Measurements from ENCODE around the gene RHOB.

Gene RHOB

DNA sequence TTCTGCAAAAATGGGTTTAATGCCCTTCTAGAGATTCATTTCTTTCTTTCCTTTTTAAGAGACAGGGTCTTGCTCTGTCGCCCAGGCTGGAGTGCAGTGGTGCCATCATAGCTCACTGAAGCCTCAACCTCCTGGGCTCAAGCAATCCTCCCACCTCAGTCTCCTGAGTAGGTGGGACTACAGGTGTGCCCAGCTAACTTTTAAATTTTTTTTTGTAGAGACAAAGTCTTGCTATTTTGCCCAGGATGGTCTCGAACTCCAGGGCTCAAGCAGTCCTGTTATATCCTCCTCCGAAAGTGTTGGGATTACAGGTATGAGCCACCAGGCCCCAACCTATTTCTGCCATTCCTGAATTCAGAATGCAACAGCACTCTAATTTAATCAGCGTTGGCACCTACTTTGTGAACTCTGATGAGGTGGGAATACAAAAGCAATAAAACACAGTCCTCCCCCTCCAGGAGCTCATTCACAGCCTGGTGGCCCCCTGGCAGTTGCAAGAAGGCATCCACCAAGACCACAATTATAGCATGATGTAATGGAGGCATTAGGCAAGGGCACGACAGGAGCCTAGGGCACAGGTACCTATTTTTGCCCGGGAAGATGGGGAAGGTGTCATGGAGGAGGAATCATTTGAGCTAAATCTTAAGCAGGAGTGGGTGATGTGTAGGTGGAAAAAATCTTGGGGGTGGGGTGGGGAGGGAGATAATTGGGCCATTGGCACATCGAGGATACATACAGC lies 5.1 kb downstream of the RHOB start:
- no peak for DNase-seq (ENCODE audit: low read depth)
- TF ChIP-seq POLR2A (IDR thresholded peaks at IDR 0.05; ENCODE audit: extremely low read depth, insufficient read length) (no peak), MYC (IDR thresholded peaks at IDR 0.05; ENCODE audit: low read depth, low read length) (no peak)
- TF ChIP-seq, protein P1, sequence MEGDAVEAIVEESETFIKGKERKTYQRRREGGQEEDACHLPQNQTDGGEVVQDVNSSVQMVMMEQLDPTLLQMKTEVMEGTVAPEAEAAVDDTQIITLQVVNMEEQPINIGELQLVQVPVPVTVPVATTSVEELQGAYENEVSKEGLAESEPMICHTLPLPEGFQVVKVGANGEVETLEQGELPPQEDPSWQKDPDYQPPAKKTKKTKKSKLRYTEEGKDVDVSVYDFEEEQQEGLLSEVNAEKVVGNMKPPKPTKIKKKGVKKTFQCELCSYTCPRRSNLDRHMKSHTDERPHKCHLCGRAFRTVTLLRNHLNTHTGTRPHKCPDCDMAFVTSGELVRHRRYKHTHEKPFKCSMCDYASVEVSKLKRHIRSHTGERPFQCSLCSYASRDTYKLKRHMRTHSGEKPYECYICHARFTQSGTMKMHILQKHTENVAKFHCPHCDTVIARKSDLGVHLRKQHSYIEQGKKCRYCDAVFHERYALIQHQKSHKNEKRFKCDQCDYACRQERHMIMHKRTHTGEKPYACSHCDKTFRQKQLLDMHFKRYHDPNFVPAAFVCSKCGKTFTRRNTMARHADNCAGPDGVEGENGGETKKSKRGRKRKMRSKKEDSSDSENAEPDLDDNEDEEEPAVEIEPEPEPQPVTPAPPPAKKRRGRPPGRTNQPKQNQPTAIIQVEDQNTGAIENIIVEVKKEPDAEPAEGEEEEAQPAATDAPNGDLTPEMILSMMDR (IDR thresholded peaks at IDR 0.05; ENCODE audit: low read depth, low read length), result no peak
- TF ChIP-seq, protein P2, sequence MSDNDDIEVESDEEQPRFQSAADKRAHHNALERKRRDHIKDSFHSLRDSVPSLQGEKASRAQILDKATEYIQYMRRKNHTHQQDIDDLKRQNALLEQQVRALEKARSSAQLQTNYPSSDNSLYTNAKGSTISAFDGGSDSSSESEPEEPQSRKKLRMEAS (IDR thresholded peaks at IDR 0.05; ENCODE audit: low read depth, low read length), result no peak
- H3K4me3 ChIP-seq (ENCODE audit: low read depth, low read length), result no peak overlapping the region

DNA sequence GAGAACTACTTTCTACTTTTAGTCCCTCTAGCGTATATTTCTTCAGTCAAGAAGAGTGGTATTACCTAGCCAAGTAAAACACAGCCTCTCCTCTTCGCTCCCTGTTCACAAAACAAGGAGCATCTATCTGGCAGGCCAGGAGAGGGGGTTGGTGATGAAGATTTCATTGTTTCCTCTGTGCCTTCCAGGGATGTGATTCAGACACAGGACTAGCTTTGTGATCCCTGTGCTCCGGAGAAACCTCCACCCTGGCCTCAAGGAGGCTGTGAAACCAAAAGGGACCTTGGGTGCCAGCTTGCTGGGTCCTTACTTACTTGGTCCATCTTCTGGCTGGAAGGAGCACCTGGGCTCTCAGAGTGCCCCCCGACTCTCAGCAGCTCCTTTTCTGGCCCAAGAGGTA lies 5.7 kb downstream of the RHOB start:
- TF ChIP-seq, protein P1 (IDR thresholded peaks at IDR 0.05; ENCODE audit: low read depth, low read length), result no peak
- TF ChIP-seq, protein P2 (IDR thresholded peaks at IDR 0.05; ENCODE audit: low read depth, low read length), result no peak
- TF ChIP-seq MYC (IDR thresholded peaks at IDR 0.05; ENCODE audit: low read depth, low read length) (no peak), POLR2A (IDR thresholded peaks at IDR 0.05; ENCODE audit: extremely low read depth, insufficient read length) (no peak)
- H3K4me3 ChIP-seq (ENCODE audit: low read depth, low read length), result no peak overlapping the region
- DNase-seq (ENCODE audit: low read depth), result no peak

DNA sequence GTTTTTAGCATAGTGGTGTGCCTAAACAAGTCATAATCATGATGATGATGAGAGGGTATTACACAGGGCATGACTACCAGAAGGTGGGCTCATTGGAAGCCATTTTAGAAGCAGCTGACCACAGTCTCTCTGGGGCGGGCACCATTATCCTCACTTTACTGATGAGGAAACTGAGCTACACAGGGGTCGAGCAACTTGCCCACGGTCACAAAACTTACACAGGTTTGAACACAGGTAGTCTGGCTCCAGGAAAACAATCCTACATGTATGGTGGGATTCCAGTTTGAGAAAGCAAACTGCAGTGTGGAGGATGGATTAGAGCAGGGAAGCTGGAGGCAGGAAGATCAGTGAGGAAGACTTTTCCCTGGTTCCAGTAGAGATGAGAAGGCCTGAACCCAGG lies 6.2 kb downstream of the RHOB start:
- no peak overlapping the region for H3K4me3 ChIP-seq (ENCODE audit: low read depth, low read length)
- DNase-seq (ENCODE audit: low read depth), result no peak
- TF ChIP-seq, protein P2 (IDR thresholded peaks at IDR 0.05; ENCODE audit: low read depth, low read length), result no peak
- TF ChIP-seq, protein P1 (IDR thresholded peaks at IDR 0.05; ENCODE audit: low read depth, low read length), result no peak
- no peak for TF ChIP-seq MYC (IDR thresholded peaks at IDR 0.05; ENCODE audit: low read depth, low read length)
- TF ChIP-seq POLR2A (IDR thresholded peaks at IDR 0.05; ENCODE audit: extremely low read depth, insufficient read length), result no peak

DNA sequence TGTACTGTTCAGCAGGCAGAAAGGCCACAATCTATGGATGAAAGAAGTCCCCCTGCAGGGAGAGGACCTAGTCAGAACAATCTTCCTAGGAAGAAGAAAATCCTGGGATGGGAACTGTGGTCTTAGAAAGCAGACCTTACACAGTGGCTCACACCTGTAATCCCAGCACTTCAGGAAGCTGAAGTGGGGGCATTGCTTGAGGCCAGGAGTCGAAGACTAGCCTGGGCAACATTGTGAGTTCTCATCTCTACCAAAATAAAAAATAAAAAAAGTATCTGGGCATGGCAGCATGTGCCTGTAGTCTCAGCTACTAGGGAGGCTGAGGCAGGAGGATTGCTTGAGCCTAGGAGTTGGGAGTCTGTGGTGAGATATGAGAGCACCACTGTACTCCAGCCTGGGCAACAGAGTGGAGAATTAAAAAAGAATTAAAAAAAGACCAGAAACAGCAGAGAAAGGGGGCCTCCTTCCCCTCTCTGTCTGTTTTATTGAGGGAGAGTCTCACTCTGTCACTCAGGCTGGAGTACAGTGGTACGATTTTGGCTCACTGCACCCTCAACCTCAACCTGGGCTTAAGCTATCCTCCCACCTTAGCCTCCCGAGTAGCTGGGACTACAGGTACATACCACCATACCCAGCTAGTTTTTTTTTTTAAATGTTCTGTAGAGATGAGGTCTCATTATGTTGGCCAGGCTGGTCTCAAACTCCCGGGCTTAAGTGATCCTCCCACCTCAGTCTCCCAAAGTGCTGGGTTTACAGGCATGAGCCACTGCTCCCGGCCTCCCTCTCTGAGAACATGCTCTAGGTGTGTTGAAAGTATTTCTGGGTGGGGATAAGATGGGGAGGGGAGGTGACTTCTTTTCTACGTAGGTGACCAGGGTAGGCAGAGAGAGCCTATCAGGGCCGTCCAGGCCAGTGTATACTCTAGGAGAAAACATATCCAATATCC lies 7.4 kb downstream of the RHOB start:
- TF ChIP-seq, protein P1 (IDR thresholded peaks at IDR 0.05; ENCODE audit: low read depth, low read length), result no peak
- TF ChIP-seq POLR2A (IDR thresholded peaks at IDR 0.05; ENCODE audit: extremely low read depth, insufficient read length) (no peak), MYC (IDR thresholded peaks at IDR 0.05; ENCODE audit: low read depth, low read length) (no peak)
- TF ChIP-seq, protein P2 (IDR thresholded peaks at IDR 0.05; ENCODE audit: low read depth, low read length), result no peak
- H3K4me3 ChIP-seq (ENCODE audit: low read depth, low read length), result no peak overlapping the region
- DNase-seq (ENCODE audit: low read depth), result no peak

DNA sequence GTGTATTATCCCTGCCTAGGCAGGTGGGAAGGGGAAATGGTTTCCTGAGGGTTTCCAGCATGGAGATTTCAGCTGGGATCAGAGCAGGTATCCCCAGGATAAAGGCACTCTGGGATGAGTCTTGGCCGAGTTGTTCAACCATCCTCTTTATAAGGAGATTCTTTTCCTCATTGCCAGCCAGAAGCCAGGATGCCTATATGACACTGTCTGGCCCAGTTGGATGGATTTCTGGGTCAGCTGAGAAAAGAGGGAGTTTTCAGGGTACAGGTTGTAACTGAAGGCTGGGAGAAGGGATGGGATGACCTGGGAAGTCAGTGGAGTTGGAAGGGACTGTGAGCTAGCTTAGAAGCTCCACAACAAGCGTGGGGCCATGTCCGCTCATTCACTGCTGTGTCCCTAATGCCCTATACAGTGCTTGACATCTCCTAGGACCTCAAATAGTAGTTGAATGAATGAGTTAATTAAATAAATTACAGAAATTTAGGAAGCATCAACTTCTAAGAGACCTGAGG lies 8.3 kb downstream of the RHOB start:
- TF ChIP-seq, protein P2 (IDR thresholded peaks at IDR 0.05; ENCODE audit: low read depth, low read length), result no peak
- no peak for TF ChIP-seq MYC (IDR thresholded peaks at IDR 0.05; ENCODE audit: low read depth, low read length)
- TF ChIP-seq, protein P1 (IDR thresholded peaks at IDR 0.05; ENCODE audit: low read depth, low read length), result no peak
- no peak for TF ChIP-seq POLR2A (IDR thresholded peaks at IDR 0.05; ENCODE audit: extremely low read depth, insufficient read length)
- DNase-seq (ENCODE audit: low read depth), result no peak
- H3K4me3 ChIP-seq (ENCODE audit: low read depth, low read length), result no peak overlapping the region
